Smooth muscle cell (in vitro differentiated cells): Measurements from ENCODE around the gene ANKRD17. TPM values are rescaled to one million over a fixed set of nuclear protein-coding genes. Genes with fewer than 3 reads are reported as not detected.

ENCODE experiments used
- DNase-seq: peaks from one replicate; lab custom pipeline; 2025; ENCODE audit not compliant: unreplicated experiment; lab: John Stamatoyannopoulos, UW
- H2AFZ ChIP-seq: fragments of 200-600 bp; sonication (generic); 2 replicates; pipeline ENCODE4 v1.6.0; 2016; ENCODE audit warnings: antibody characterized with exemption, low read depth, mild to moderate bottlenecking
- H3F3A ChIP-seq: fragments of 200-600 bp; sonication (generic); 2 replicates; pipeline ENCODE4 v1.6.0; 2017; ENCODE audit warnings: antibody characterized with exemption, low read depth
- H3K27ac ChIP-seq: fragments of 200-600 bp; sonication (generic); 2 replicates; pipeline ENCODE4 v1.5.1; 2016; ENCODE audit warnings: low read depth, mild to moderate bottlenecking
- H3K27me3 ChIP-seq: fragments of 200-600 bp; sonication (generic); 2 replicates; pipeline ENCODE4 v1.6.1; 2016; ENCODE audit warnings: low read depth, mild to moderate bottlenecking
- H3K36me3 ChIP-seq: fragments of 200-600 bp; sonication (generic); 2 replicates; pipeline ENCODE4 v1.5.1; 2016; ENCODE audit warnings: low read depth
- H3K4me1 ChIP-seq: fragments of 200-600 bp; sonication (generic); 2 replicates; pipeline ENCODE4 v1.5.1; 2016; ENCODE audit warnings: low read depth
- H3K4me2 ChIP-seq: fragments of 200-600 bp; sonication (generic); 2 replicates; pipeline ENCODE4 v1.6.0; 2016; ENCODE audit warnings: mild to moderate bottlenecking
- H3K4me3 ChIP-seq: fragments of 200-600 bp; sonication (generic); 2 replicates; pipeline ENCODE4 v1.5.1; 2016; ENCODE audit warnings: mild to moderate bottlenecking
- H3K79me2 ChIP-seq: fragments of 200-600 bp; sonication (generic); 2 replicates; pipeline ENCODE4 v1.6.0; 2016; ENCODE audit warnings: low read depth, mild to moderate bottlenecking
- H3K9ac ChIP-seq: fragments of 200-600 bp; sonication (generic); 2 replicates; pipeline ENCODE4 v1.6.0; 2016; ENCODE audit warnings: low read depth
- H3K9me3 ChIP-seq: fragments of 200-600 bp; sonication (generic); replicated peaks from 2 replicates; pipeline ENCODE4 v1.5.1; 2016; ENCODE audit warnings: low read depth
- H4K20me1 ChIP-seq: fragments of 200-600 bp; sonication (generic); 2 replicates; pipeline ENCODE4 v1.6.0; 2016; ENCODE audit warnings: low read depth
- WGBS: methylation state at CpG from one replicate; pipeline ENCODE4 v1.1.7; 2016; ENCODE audit warnings: low lambda C conversion rate; 5-methylcytosine and 5-hydroxymethylcytosine counted together
- polyA plus RNA-seq: library from polyadenylated mRNA; unstranded; fragments of >200 nt; fragmentation: Nextera tagmentation; extraction: Ambion mirVana; gene quantifications from 2 replicates; pipeline ENCODE4 v1.2.1, GENCODE V29; 2016
- total RNA-seq: library from RNA; depleted of rRNA; stranded (reverse); fragments of >200 nt; gene quantifications from 2 replicates; pipeline ENCODE4 v1.2.3, GENCODE V29; 2014
- TF ChIP-seq, protein P1 (sequence below): fragments of 200-600 bp; sonication (generic); IDR thresholded peaks from 2 replicates; pipeline ENCODE4 v1.5.1; 2017; ENCODE audit warnings: borderline replicate concordance, mild to moderate bottlenecking, antibody characterized with exemption; ENCODE audit not compliant: insufficient read depth, poor library complexity, severe bottlenecking

The ANKRD17 gene
- total and polyA plus RNA-seq, 2 experiments from 2014 or later, result 29.7 to 58.0 TPM

DNA sequence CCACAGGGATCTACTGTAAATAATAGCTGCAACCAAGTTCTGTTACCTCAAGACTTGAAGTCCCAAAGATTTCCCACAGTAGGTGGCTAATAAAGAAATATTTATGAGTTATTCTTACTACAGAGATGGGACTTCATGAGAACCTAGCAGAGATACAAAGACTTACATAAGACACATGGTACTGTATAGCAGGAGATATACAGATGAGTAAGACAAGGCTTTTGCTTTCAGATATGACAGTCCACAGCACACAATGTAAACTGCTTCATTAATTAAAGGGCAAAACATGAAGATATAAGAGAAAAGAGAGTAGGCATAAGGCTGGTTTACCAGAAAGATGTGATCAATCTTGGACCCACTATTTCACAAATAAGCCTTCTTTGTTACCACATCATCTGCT lies 6.6 kb downstream of the ANKRD17 start:
- no peaks in the 10 kb centered on the region for H3K27me3 ChIP-seq
- no peaks in the 10 kb centered on the region for H3K36me3 ChIP-seq
- no peak for DNase-seq
- H3F3A ChIP-seq, result no peaks in the 10 kb centered on the region
- H3K4me3 ChIP-seq, result no peak overlapping the region
- H3K9me3 ChIP-seq, result no peaks in the 10 kb centered on the region
- no peak overlapping the region for H2AFZ ChIP-seq
- TF ChIP-seq, protein P1, sequence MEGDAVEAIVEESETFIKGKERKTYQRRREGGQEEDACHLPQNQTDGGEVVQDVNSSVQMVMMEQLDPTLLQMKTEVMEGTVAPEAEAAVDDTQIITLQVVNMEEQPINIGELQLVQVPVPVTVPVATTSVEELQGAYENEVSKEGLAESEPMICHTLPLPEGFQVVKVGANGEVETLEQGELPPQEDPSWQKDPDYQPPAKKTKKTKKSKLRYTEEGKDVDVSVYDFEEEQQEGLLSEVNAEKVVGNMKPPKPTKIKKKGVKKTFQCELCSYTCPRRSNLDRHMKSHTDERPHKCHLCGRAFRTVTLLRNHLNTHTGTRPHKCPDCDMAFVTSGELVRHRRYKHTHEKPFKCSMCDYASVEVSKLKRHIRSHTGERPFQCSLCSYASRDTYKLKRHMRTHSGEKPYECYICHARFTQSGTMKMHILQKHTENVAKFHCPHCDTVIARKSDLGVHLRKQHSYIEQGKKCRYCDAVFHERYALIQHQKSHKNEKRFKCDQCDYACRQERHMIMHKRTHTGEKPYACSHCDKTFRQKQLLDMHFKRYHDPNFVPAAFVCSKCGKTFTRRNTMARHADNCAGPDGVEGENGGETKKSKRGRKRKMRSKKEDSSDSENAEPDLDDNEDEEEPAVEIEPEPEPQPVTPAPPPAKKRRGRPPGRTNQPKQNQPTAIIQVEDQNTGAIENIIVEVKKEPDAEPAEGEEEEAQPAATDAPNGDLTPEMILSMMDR, result no peak
- no peak overlapping the region for H3K4me2 ChIP-seq
- no peak overlapping the region for H3K9ac ChIP-seq
- peaks cover 100% of the 10 kb centered on the region for H4K20me1 ChIP-seq
- H3K79me2 ChIP-seq, result peaks cover 100% of the 10 kb centered on the region
- no peak overlapping the region for H3K27ac ChIP-seq
- H3K4me1 ChIP-seq, result peaks cover 20% of the 10 kb centered on the region

DNA sequence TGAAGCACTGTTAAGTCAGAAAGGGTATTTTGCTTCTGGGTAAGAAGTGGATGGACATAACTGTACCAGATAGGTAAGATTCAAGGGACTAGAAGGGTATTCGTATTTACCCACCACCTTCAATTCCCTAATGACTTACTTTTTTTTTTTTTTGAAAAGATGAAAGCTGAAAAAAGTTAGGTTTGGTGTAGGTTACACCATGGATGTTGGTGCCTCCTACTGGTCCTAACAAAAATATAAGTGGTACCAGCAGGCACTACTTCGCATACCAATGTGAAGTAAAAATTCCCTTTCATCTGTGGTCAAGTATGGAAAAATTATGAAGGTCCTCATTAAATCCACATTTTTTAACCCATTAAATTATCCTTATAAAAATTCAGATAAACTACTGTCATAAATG lies 7.2 kb downstream of the ANKRD17 start:
- H3K79me2 ChIP-seq, result peaks cover 100% of the 10 kb centered on the region
- H3K4me3 ChIP-seq, result no peak overlapping the region
- no peak overlapping the region for H3K9ac ChIP-seq
- no peak for DNase-seq
- TF ChIP-seq, protein P1, result no peak
- no peak overlapping the region for H2AFZ ChIP-seq
- H3F3A ChIP-seq, result no peaks in the 10 kb centered on the region
- H3K9me3 ChIP-seq, result no peaks in the 10 kb centered on the region
- H4K20me1 ChIP-seq, result peaks cover 100% of the 10 kb centered on the region
- H3K36me3 ChIP-seq, result no peaks in the 10 kb centered on the region
- H3K4me1 ChIP-seq, result peaks cover 14% of the 10 kb centered on the region
- H3K27ac ChIP-seq, result no peak overlapping the region
- WGBS, result 94% methylated on average over 2 of the region's 2 CpGs
- no peaks in the 10 kb centered on the region for H3K27me3 ChIP-seq
- H3K4me2 ChIP-seq, result no peak overlapping the region

DNA sequence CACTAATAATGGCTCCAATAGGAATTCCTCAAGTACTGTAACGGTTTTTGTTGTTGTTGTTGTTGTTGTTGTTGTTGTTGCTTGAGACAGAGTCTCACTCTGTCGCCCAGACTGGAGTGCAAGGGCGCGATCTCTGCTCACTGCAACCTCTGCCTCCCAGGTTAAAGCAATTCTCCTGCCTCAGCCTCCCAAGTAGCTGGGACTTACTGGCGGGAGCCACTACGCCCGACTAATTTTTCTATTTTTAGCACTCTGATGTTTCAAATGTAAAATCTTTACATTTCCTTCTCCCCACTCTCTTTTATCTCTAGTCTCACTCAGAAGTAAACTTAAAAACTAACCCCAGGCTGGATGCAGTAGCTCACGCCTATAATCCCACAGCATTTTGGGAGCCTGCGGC lies 8.0 kb downstream of the ANKRD17 start:
- Histone ChIP-seq H3K4me2 (no peak overlapping the region), H3K27ac (no peak overlapping the region), H2AFZ (no peak overlapping the region), H3K9ac (no peak overlapping the region), H3K4me3 (no peak overlapping the region), H3K27me3 (no peaks in the 10 kb centered on the region), H3K4me1 (peaks cover 7% of the 10 kb centered on the region), H3K79me2 (peaks cover 100% of the 10 kb centered on the region), H4K20me1 (peaks cover 100% of the 10 kb centered on the region), H3K36me3 (no peaks in the 10 kb centered on the region), H3K9me3 (no peaks in the 10 kb centered on the region), H3F3A (no peaks in the 10 kb centered on the region)
- DNase-seq, result no peak
- TF ChIP-seq, protein P1, result no peak
- WGBS, result 90% methylated on average over 9 of the region's 9 CpGs

DNA sequence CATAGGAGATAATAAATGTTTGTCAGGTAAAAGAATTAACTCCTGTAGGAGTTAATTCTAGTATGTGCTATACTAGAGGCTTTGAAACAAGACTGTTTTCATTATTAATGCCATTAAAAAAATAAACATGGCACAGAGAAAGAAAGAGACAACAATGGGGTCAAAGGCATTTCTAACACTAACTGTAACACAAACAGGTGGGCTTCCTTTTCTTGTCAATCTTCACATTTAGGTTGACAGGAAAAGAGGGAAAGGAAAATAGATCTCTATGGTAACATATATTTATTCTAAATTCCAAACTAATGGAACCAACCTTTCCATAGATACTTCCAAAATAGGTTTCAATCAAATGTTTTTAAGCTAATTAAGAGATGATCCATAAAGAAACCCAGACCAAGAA lies 9.8 kb downstream of the ANKRD17 start:
- no peak for DNase-seq
- no peaks in the 10 kb centered on the region for H3K4me1 ChIP-seq
- peaks cover 100% of the 10 kb centered on the region for H4K20me1 ChIP-seq
- H3K27me3 ChIP-seq, result no peaks in the 10 kb centered on the region
- no peak overlapping the region for H3K27ac ChIP-seq
- H3K9ac ChIP-seq, result no peak overlapping the region
- no peaks in the 10 kb centered on the region for H3K36me3 ChIP-seq
- TF ChIP-seq, protein P1, result no peak
- H3K4me3 ChIP-seq, result no peak overlapping the region
- no peak overlapping the region for H3K4me2 ChIP-seq
- no peaks in the 10 kb centered on the region for H3K9me3 ChIP-seq
- no peak overlapping the region for H2AFZ ChIP-seq
- H3K79me2 ChIP-seq, result peaks cover 100% of the 10 kb centered on the region
- no peaks in the 10 kb centered on the region for H3F3A ChIP-seq
